Measurements from ENCODE around the gene PAN3.
"Not testable (repeated sequence)": the region's sequence is repeated elsewhere in the genome, so short reads cannot be mapped to it uniquely, and the experiment has no call there.

The PAN3 gene

DNA sequence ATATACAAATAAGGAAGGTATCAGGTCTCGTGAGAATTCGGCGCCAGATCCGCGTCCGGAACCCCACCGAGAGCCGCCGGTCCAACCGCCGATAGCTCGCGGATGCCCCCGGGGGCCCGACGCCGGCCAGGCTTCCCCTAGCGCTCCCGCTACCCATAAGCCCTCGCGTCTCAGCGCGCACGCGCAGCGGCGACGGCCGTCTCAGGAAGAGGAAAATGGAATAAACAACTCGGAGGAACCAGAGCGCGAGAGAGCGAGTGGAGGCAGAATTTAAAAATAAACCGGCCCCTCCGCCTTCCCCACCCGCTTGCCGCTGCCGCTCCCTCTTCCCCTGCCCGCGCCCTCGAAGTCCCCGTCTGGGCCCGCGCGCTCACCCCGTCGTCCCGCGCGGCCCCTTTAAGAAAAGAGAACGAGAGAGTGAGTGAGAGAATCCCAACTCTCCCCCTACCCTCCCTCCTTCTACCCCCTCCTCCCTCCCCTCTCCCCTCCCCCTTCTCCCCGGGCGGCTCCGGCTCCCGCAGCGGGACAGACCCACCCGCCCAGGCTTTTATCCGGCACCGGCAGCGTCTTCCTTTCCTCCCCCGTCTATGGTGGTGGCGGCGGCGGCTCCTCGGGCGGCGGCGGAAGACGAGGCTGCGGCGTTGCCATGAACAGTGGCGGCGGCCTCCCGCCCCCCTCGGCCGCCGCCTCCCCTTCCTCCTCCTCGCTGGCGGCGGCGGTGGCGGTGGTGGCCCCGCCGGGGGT lies at the start of gene PAN3:
Gene PAN3 (plus strand): TSS at position 534 of the 744 bp plus-strand sequence. CDS start 113 bp downstream, at position 647.
- in situ Hi-C loops (cut with MboI; ENCODE audit: low sequenced_read_pairs) = no loop called here

DNA sequence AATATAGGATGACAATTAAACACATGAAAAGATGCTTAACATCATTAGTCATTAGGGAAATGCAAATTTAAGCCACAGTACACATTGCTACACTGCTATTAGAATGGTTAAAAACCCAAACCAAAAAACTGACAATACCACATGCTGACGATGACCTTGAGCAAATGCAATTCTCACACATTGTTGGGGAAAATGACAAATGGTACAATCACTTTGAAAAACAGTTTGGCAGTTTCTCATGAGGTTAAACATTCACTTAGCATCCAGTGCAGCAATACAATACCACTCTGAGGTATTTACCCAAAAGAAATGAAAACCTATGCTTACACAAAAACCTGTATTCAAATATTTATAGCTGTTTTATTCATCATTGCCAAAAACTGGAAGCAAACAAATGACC lies 49.3 kb upstream of the PAN3 start:
- in situ Hi-C loops (cut with MboI; ENCODE audit: low sequenced_read_pairs) = no loop called here

DNA sequence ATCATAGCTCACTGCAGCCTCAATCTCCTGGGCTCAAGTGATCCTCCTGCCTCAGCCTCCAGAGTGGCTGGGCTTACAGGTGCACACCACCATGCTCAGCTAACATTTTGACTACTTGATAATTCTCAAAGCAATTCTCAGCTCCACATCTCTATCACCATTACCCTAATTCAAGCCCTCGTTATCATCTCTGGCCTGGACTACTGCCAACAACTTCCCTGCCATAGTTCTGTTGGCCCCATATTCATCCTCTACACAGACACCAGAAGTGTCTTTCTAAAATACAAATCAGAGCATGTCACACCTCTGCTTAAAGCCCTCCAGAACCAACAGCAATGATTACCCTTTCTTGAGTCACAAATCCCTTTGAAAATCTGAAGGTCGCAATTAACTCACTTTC lies 45.9 kb upstream of the PAN3 start:
- in situ Hi-C loops (cut with MboI; ENCODE audit: low sequenced_read_pairs) = no loop called here

- in situ Hi-C loops (cut with MboI; ENCODE audit: low sequenced_read_pairs) = no loop called here
Measured at GRCh38 chr13:28093881-28094280, 44.5 kb upstream of the PAN3 start.

GRCh38 chr13:28094306-28094705 lies 44.0 kb upstream of the PAN3 start:
- in situ Hi-C loops (cut with MboI; ENCODE audit: low sequenced_read_pairs) = no loop called here

GRCh38 chr13:28097503-28097902 lies 40.8 kb upstream of the PAN3 start:
- in situ Hi-C loops (cut with MboI; ENCODE audit: low sequenced_read_pairs) = no loop called here

DNA sequence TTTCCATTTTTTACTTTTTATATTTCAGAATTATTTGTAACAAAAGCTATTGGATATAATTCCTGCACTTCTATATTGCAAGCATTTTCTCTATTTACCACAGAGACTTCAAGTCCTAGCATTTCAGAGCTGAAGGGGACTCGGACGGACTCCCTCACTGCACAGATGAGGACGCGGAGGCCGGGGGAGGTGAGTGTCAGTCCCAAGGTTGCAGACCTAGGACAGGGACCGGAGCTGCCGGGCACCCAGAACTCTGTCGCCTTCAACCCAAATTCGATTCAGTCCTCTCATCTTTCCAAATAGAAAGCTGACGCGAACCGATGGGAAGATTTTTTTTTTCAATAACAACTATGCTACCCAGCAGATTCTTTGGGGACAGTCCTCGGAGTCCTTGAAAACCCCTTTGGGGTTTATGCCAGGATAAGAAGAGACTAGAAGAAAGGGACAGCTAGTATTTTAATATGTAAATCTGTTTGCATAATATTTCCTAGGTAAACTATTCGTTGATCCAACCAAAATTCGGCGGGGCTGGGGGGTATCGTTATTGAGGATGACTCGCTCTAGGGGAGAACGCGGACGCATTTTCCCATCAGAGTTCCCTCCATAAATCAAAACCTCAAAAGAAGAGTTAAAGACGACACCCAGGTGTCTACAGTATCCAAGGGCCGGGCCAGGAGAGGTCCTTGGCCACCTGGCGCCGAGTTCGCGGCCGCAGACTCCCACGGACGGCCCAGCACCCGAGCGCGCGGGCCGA lies 38.8 kb upstream of the PAN3 start:
- in situ Hi-C loops (cut with MboI; ENCODE audit: low sequenced_read_pairs) = no loop called here

DNA sequence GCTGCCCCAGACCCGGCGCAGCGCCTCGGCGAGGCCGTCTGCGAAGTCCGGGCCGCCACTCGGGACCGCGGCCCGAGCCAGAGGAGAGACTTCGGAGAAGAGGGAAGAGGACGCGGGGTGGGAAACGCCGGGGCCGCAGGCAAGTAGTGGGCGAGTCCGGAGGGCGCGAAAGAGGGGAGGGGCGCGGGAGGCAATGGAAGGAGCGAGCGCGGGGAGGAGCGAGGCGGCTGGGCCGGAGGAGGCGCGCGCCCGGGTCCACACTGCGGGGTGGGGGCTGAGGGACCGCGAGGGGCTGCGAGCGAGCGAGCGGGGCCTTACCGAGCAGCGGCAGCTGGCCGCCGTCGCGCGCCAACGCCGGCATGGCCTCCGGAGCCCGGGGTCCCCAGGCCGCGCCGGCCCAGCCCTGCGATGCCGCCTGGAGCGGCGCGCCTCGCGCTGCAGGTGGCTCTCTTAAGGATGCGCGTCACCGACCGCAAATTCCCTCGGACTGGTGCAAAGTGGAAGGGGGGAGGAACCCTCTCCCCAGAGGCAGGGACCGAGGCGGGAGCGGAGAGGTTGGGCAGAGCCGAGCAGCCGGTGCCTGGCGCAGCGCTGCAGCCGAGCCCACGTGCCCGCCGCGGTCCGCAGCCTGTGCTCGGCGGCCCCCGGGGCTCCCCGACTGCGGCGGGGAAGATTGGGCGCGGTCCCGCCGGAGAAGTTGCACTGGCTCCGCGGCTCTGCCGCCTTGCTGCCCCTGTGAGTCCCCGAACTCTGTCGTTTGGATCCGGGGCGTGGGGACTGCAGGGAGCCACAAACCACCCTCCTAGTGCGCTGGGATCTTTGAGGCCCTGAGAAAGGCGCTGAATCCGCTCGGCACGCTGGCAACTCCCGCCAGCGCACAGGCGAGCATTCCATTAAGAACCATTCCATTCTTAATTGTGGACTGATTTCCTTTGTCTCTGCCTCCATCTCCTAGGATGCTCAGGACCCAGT lies 37.9 kb upstream of the PAN3 start, which contains the start of gene FLT3:
Gene FLT3 (minus strand): TSS at position 427 of the 972 bp plus-strand sequence. CDS start 66 bp downstream, at position 361.
- in situ Hi-C loops (cut with MboI; ENCODE audit: low sequenced_read_pairs) = no loop called here

DNA sequence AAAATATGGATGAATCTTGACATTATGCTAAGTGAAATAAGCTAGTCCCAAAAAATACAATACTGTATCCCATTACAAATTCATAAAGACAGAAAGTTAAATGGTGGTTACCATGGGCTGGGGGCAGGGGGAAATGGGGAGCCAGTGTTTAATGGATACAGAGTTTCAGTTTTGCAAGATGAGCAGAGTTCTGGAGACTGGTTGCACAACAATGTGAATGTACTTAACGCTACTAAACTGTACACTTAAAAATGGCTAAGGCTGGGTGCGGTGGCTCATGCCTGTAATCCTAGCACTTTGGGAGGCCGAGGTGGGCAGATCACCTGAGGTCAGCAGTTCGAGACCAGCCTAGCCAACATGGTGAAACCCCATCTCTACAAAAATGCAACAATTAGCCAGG lies 36.5 kb upstream of the PAN3 start:
- in situ Hi-C loops (cut with MboI; ENCODE audit: low sequenced_read_pairs) = not testable (repeated sequence)

DNA sequence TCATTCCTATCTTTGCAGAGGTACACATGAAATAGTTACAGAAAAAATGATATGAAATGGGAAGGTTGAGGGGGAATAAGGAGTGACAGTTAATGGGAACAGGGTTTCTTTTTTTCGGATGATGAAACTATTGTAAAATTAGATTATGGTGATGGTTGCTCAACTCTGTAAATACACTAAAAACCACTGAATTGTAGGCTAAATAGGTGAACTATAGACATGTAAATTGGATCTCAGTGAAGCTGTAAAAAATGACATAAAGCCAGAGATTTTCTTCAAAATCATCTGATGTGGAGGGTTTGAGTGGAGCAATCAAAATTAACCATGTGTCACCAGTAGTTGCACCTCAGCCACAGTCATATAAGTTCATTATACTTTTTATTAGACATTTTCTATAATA lies 31.4 kb upstream of the PAN3 start:
- in situ Hi-C loops (cut with MboI; ENCODE audit: low sequenced_read_pairs) = no loop called here

DNA sequence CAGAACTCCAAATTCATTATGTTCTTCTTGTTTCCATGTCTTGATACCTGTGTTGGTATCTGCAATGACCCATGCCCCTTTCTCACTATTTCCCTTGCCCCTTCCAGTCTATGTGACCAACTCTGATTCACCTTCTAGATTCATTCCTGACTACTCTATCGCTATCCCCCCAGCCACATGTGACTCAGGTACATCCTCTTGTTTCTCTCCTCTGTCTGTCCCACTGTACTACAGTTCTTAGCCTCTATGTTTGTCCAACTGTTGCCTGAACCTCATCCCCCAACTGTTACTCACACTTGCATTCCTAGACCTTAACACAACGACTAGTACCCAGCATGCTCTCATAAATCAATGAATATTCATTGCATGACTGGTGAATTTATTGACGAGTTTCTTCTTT lies 27.9 kb upstream of the PAN3 start:
- in situ Hi-C loops (cut with MboI; ENCODE audit: low sequenced_read_pairs) = no loop called here

GRCh38 chr13:28116736-28117135 lies 21.6 kb upstream of the PAN3 start:
- in situ Hi-C loops (cut with MboI; ENCODE audit: low sequenced_read_pairs) = no loop called here

DNA sequence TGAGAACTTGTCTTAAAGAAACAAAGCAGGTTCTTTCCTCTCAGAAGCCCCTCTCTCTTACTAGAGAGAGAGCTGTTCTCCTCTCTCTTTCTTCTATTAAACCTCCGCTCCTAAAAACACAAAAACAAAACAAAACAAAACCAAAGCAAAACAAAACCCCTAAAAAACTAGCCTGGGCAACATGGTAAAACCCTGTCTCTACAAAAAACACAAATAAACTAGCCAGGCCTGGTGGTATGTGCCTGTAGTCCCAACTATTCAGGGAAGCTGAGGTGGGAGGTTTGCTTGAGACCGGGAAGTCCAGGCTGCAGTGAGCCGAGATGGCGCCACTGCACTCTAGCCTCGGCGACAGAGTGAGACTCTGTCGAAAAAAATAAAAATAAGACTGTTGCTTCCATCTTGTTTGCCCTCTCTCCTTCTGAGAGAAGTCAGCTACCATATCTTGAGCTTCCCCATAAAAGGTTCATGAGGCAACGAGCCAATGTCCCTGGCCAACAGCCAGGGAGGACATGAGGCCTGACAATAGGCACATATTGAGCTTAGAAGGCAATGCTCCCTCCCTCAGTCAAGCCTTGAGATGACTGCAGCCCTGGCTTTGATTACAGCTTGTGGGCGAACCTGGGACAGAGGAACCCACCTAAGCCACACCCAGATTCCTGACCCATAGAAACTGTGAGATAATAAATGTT lies 20.5 kb upstream of the PAN3 start:
- in situ Hi-C loops (cut with MboI; ENCODE audit: low sequenced_read_pairs) = no loop called here

GRCh38 chr13:28120317-28120716 lies 18.0 kb upstream of the PAN3 start:
- in situ Hi-C loops (cut with MboI; ENCODE audit: low sequenced_read_pairs) = no loop called here

- in situ Hi-C loops (cut with MboI; ENCODE audit: low sequenced_read_pairs) = no loop called here
Measured at GRCh38 chr13:28121224-28121623, 17.1 kb upstream of the PAN3 start.

GRCh38 chr13:28128030-28128429 lies 10.3 kb upstream of the PAN3 start:
- in situ Hi-C loops (cut with MboI; ENCODE audit: low sequenced_read_pairs) = no loop called here

GRCh38 chr13:28128926-28129325 lies 9.4 kb upstream of the PAN3 start:
- in situ Hi-C loops (cut with MboI; ENCODE audit: low sequenced_read_pairs) = no loop called here

DNA sequence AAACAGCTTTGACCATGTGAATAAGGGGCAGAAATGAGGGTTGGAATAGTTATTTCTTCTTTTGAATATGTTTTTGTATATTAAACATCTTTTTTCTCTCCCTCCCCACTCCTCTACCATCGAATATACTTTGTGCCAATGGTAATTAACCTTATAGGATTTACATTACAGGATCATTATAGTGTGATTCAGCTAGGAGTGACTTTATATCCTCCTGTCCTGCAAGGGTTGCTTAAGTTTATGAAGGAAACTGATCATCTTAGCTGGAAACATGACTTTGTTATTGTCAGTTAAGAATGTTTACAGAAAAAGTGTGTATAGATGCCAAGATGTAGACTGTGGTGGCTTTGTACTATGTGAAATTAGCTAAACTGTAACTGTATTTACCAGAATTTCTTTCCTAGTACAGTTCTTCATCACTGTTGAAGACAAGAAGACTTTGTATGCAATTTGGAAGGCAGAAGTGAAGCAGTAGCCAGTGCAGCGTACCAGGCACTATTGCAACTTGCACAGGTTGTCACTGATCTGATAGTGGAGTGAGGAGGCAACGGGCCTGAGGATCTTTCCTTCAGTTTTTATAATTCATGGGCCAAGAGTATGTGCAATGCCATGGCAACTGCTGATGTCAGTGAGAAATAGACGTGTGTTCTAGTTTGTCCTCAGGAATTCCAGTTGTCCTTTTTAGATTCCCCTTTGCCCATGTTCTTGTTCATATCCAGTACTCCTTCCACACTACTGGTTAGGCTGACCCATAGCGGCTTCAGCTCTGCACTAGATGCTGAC lies 8.2 kb upstream of the PAN3 start:
- in situ Hi-C loops (cut with MboI; ENCODE audit: low sequenced_read_pairs) = no loop called here

DNA sequence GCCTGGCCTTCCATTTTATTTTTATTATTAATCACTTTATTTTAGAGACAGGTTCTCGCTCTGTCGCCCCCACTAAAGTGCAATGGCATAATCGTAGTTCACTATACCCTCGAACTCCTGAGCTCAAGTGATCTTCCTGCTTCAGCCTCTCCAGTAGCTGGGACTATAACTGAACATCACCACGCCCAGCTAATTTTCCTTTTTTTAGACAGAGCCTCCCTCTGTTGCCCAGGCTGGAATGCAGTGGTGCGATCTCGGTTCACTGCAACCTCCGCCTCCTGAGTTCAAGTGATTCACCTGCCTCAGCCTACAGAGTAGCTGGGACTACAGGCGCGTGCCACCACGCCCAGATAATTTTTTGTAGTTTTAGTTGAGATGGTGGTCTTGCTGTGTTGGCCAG lies 6.7 kb upstream of the PAN3 start:
- in situ Hi-C loops (cut with MboI; ENCODE audit: low sequenced_read_pairs) = no loop called here

DNA sequence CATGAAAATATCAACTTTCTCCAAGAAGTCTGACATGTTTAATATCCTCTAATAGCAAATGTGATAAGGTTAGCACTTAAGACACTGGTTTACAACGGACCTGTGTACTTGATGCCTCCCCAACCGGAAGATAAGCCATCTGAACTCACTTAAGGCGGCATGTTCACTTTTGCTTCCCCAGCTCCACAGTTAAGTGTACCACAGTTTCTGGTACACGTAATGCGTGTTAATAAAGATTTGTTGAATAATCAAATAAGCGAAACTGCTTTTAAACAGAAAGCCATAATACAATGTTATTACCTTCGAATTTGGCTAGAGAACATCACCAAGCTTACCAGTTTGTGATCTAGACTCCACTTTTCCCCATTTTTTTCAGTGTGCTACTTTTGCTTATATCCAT lies 1.4 kb upstream of the PAN3 start:
- in situ Hi-C loops (cut with MboI; ENCODE audit: low sequenced_read_pairs) = no loop called here

Data from hTERT RPE-1 (cell line).